ENCODE measurements around the gene NUP88. TPM values are rescaled to one million over a fixed set of nuclear protein-coding genes. Genes with fewer than 3 reads are reported as not detected.

Gene NUP88
- total and polyA plus RNA-seq, 4 donors, result 39.6 to 124 (median 57.4) TPM

DNA sequence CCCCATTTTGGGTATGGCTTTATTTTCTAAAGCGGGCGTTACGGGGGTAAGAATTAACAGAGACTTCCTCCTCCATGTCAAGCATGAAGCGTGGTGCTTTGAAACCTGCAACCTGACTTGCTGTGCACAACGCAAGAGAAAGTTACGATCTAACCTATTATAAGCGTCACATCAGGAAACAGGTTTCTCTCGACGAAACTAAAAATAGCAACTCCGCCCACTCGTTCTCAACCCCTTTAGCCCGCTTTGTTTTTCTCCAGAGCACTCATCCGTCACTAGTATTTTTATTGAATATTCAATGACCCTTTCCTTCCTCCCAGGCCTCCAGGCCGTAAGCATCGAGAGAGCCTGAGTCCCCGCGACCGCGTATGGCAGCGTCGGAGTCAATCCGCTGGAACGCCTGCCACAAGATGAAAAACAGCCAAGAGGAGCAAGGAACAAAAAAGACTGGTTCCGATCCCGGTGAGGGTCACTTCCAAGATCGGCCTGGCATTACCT is 555 bp downstream of the NUP88 start:
- Histone ChIP-seq H3K9me3 (ENCODE audit: control insufficient read depth in 4 of 4, low read length in 3 of 4) (no peaks in the 10 kb centered on the region), H3K27me3 (ENCODE audit: control insufficient read depth in 4 of 4, insufficient read depth in 4 of 4, low read length in 3 of 4) (no peaks in the 10 kb centered on the region), H3K4me1 (ENCODE audit: control insufficient read depth in 4 of 4, insufficient read depth in 4 of 4, low read length in 3 of 4) (peaks cover 9 to 36% (median 24%) of the 10 kb centered on the region in 4 donors), H3K9ac (ENCODE audit: low read depth in 1 of 2, low read length in 2 of 2) (peak overlapping the region; percentile 85 to 98), H3K4me3 (ENCODE audit: low read depth in 1 of 3, low read length in 3 of 3) (peak overlapping the region; percentile 89 to 96 (median 90)), H3K36me3 (ENCODE audit: control insufficient read depth in 4 of 4, insufficient read depth in 3 of 4, low read depth in 1 of 4, low read length in 3 of 4) (peaks cover 2 to 21% (median 19%) of the 10 kb centered on the region in 4 donors), H3K27ac (ENCODE audit: low read depth in 1 of 2, low read length in 2 of 2) (peak overlapping the region; percentile 98 to 99)
- TF ChIP-seq NR2F2 (IDR thresholded peaks at IDR 0.05) (no peak), HNF4G (IDR thresholded peaks at IDR 0.05) (no peak), TAF1 (conservative IDR thresholded peaks at IDR 0.05) (peak; percentile 30), ZBTB33 (IDR thresholded peaks at IDR 0.05) (no peak), FOXA2 (IDR thresholded peaks at IDR 0.05) (no peak), REST (IDR thresholded peaks at IDR 0.05) (no peak), FOXA1 (IDR thresholded peaks at IDR 0.05) (no peak), EGR1 (IDR thresholded peaks at IDR 0.05; ENCODE audit: low read depth in 2 of 2) (peak; percentile 66 to 71), RAD21 (IDR thresholded peaks at IDR 0.05) (peak in 1 of 2 donors; percentile 5), HNF4A (conservative IDR thresholded peaks at IDR 0.05) (no peak)
- TF ChIP-seq, protein P1, sequence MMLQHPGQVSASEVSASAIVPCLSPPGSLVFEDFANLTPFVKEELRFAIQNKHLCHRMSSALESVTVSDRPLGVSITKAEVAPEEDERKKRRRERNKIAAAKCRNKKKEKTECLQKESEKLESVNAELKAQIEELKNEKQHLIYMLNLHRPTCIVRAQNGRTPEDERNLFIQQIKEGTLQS (IDR thresholded peaks at IDR 0.05), result no peak
- WGBS, result under 1% methylated on average over 26 of the region's 26 CpGs
- DNase-seq (ENCODE audit: low spot score), result no peak

DNA sequence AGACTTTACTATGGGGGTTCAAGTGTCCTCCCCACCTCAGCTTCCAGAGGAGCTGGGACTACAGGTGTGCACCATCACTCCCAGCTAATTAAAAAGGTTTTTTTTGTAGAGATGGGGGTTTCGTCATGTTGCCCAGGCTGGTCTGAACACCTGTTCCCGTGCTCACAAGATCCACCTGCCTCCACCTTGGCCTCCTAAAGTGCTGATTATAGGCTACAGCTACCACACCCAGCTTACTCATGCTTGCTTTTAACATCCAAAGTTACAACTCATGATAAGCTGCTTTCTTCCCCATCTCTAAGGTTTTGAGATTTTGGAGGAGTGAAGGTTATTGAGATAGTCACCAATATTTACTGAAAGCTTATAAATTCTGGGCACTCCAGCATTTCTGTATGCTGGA is 2.6 kb downstream of the NUP88 start:
- Histone ChIP-seq H3K27ac (ENCODE audit: low read depth in 1 of 2, low read length in 2 of 2) (no peak overlapping the region), H3K36me3 (ENCODE audit: control insufficient read depth in 4 of 4, insufficient read depth in 3 of 4, low read depth in 1 of 4, low read length in 3 of 4) (peaks cover 2 to 24% (median 7%) of the 10 kb centered on the region in 4 donors), H3K9ac (ENCODE audit: low read depth in 1 of 2, low read length in 2 of 2) (no peak overlapping the region), H3K4me3 (ENCODE audit: low read depth in 1 of 3, low read length in 3 of 3) (no peak overlapping the region), H3K4me1 (ENCODE audit: control insufficient read depth in 4 of 4, insufficient read depth in 4 of 4, low read length in 3 of 4) (peaks cover 15 to 56% (median 36%) of the 10 kb centered on the region in 4 donors), H3K27me3 (ENCODE audit: control insufficient read depth in 4 of 4, insufficient read depth in 4 of 4, low read length in 3 of 4) (no peaks in the 10 kb centered on the region), H3K9me3 (ENCODE audit: control insufficient read depth in 4 of 4, low read length in 3 of 4) (no peaks in the 10 kb centered on the region)
- no peak for DNase-seq (ENCODE audit: low spot score)
- WGBS, result 81% methylated on average over 2 of the region's 2 CpGs
- TF ChIP-seq HNF4G (IDR thresholded peaks at IDR 0.05), result no peak
- TF ChIP-seq CTCF (IDR thresholded peaks at IDR 0.05; ENCODE audit: low read depth, low read length, missing input control), result no peak
- TF ChIP-seq TAF1 (conservative IDR thresholded peaks at IDR 0.05), result no peak
- no peak for TF ChIP-seq SP1 (IDR thresholded peaks at IDR 0.05)

All from liver (tissue), 9 donors.